ENCODE results near the gene CALY.
"Not testable (repeated sequence)": the region's sequence is repeated elsewhere in the genome, so short reads cannot be mapped to it uniquely, and the experiment has no call there.

CALY gene, protein sequence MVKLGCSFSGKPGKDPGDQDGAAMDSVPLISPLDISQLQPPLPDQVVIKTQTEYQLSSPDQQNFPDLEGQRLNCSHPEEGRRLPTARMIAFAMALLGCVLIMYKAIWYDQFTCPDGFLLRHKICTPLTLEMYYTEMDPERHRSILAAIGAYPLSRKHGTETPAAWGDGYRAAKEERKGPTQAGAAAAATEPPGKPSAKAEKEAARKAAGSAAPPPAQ

DNA sequence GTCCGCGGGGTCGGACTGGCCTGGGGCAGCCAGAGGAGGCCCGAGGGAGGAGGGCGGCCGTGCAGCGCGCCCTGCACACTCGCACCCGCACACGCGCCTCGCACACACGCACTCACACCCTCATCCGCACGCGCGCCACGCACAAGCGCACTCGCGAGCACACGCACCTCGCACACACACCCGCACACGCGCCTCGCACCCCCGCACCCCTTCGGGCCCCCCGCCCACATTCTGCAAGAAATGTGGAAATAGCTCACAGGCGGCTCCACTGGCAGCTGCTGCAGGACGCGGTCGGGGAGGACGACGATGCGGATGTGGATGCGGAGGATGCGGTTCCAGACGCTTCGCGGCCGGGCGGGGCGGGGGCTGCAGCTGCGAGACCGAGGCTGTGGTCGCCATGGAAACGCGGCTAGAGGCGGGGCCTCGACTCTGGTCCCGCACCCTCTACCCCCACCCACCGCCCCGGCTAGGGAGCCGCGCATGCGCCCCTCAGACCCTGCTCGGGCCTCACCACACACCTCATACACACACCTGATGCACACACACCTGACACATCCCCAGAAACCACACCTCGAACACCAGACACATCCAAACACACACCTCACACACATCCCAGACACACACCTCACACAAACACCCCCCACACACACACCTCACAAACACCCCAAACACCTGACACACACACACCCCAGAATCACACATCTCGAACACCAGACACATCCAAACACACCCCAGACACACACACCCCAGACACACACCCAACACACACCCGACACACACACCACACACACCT is at the start of gene CALY:
Gene CALY, minus strand, starts transcription at position 320 of the 793 bp plus-strand sequence. CDS start 7,907 bp downstream, outside the sequence.
- peak; percentile 59 for DNase-seq

DNA sequence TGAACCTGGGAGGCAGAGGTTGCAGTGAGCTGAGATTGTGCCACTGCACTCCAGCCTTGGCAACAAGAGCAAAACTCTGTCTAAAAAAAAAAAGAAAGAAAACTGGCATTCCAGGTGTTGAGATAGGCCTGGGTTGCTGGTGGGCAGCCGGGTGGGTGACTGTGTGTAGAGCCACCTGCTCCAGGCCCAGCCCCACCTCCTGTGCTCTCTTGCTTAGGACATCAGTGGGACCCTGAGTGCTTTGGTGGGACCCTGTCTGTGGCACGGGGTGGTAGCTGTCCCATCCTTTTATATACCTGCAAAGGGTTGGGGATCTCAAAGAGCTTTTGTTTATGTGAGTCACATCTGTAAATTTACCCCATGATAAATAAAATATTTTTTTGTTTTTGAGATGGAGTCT is 48.5 kb upstream of the CALY start:
- DNase-seq, result no peak

DNA sequence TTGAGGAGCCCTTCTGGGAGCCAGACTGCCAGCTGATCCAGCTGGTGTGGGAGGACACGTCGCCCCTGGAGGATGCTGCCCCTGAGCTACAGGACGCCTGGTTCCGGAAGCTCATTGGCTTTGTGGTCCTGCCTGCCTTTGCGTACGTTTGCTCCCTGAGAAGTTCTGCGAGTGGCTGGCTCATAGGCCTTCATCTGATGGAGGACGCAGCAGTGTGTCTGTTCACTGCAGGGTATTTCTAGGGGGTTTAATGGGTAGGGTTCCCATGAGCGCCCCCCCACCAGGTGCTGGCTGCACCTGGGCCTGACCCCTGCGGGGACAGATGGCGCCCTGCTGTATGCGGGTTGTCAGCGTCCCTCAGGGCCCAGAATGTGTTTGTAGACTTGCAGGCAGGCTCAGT is 47.4 kb upstream of the CALY start:
- DNase-seq, result no peak

DNA sequence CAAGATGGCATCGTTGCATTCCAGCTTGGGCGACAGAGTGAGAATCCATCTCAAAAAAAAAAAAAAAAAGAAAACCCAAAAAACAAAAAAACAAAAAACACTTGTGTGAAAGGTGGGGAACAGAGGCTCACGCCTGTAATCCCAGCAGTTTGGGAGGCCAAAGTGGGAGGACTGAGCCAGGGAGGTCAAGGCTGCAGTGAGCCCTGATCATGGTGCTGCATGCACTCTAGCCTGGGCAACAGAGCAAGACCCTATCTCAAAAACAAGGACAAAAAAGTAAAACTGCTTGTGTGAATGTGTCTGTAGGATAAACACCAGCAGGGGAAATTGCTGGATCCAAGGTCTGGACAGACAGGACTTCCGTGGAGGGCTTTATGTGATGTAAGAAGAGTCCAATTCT is 46.9 kb upstream of the CALY start:
- DNase-seq, result no peak

DNA sequence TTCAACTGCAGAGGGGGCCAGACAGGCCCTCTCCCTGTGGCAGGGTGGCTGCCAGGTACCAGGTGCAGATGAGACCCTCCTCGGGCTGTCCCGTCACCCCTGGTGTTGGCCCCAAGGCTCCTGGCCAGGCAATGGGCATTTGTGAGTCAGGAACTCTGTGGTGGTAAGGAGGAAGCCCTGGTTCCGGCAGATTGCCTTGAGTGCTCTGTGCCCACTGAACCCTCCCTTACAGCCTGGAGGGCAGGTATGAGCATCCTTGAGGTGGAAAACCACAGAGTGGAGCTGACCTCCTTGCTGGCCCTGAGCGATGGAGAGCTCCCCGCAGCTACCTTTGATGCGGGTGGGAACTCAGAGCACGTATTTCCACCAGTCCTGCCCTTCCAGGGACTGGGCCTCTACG is 44.3 kb upstream of the CALY start:
- DNase-seq, result no peak

DNA sequence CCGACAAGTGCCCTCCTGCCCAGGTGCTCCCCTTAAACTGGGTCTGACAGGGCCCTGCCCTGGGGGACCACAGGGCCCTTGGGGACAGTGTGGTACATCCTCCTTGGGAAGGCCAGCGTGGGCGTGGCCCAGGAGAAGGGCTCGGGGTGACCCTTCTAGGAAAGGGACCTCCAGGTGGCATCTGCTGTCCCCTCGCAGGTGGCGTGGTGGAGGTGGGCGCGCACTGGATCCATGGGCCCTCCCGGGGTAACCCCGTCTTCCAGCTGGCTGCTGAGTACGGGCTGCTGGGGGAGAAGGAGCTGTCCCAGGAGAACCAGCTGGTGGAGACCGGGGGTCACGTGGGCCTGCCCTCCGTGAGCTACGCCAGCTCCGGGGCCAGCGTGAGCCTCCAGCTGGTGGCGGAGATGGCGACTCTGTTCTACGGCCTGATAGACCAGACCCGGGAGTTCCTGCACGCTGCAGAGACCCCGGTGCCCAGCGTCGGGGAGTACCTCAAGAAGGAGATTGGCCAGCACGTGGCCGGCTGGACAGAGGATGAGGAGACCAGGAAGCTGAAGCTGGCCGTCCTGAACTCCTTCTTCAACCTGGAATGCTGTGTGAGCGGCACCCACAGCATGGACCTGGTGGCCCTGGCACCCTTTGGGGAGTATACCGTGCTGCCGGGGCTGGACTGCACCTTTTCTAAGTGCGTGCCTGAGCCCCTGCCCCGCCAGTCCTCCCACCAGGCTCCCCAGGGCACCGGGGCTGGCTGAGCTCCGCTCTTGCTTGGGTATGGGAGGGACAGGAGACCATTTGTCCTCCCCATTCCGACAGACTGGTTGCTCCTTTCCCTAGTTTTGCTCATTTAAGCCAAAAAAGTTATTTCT is 43.3 kb upstream of the CALY start:
- no peak for DNase-seq

DNA sequence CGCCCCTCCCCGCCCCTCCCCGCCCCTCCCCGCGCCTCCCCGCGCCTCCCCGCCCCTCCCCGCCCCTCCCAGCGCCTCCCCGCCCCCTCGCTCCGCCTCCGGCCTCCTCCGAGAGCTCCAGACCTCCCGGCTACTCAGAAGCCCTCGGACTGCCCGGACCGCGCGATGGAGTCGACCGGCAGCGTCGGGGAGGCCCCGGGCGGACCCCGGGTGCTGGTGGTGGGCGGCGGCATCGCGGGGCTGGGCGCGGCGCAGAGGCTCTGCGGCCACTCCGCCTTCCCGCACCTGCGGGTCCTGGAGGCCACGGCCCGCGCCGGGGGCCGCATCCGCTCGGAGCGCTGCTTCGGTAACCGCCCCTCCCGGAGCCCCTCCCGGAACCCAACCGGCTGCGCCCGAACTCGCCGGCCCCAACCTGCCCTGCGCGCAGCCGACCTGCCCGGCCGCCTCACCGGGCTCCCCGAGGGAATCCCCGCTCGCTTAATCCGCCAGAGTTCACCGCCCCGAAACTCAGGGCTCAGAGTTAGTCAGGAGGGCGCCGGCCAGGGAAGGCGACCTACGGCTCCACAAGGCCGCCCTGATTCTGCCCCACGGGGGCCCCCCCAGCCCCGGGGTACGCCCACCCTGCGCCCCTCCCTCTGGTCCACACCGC is 42.6 kb upstream of the CALY start, which contains the start of gene PAOX:
Gene PAOX, plus strand, starts transcription at position 111 of the 649 bp plus-strand sequence. Its CDS starts 55 bp downstream, at position 166.
- DNase-seq, result peak; percentile 62

DNA sequence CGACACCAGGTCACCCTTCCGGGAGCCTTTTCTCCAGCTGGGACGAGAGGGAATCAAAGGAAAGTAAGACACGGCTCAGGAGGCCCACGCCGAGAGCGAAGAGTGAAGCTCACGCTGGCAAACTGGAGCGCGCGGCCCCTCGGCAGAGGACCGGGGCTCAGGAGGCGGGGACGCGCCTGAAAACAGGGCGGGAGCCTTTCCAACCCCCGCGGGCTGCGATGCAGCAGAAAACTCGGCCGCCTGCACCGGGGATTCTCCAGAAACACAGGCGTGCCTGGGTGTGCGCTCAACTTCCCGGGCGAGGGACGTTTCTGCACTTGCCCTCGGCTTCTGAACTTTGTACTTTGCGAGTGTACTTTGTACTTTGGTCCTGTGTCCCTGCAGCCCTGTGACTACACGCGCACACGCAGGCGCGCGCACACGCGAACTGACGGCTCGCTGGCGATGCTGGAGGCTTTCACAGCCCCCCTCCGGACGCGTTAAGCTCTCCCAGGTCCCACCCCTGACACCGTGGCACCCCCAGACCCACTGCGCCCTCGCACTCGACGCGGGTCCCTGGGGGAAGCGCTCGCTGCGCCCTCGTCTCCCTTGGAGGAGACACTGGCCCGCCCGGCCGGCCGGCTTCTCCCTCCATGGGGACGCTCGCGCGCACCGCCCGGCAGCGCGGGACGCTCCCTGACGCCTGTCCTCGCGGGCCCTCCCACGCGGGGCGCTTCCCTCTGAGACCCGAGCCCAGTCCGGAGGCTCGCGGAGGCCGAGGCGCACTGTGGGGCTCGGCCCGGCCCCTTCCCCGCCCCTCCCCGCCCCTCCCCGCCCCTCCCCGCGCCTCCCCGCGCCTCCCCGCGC is 41.8 kb upstream of the CALY start:
- DNase-seq, result peak; percentile 51

DNA sequence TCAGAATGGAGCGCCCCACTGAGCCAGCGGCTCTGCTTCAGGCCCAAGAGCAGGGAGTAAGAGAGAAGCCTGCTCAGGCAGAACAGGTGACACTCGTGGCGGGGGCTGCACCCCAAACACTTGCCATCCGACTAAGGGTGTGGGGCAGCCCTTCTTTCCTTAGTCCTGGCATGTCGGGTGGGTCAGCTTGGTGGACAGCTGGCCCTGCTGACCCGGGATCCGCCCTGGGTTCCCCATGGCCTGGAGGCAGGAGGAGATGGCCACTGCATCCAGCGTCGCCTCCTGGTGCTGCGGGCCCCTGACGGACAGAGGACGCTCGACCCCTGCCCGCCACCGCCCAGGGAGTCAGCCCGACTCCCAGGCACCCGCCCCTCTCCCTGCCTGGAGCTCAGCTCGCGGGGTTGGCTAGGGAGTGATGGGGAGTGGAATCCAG is 41.1 kb upstream of the CALY start:
- DNase-seq, result no peak

DNA sequence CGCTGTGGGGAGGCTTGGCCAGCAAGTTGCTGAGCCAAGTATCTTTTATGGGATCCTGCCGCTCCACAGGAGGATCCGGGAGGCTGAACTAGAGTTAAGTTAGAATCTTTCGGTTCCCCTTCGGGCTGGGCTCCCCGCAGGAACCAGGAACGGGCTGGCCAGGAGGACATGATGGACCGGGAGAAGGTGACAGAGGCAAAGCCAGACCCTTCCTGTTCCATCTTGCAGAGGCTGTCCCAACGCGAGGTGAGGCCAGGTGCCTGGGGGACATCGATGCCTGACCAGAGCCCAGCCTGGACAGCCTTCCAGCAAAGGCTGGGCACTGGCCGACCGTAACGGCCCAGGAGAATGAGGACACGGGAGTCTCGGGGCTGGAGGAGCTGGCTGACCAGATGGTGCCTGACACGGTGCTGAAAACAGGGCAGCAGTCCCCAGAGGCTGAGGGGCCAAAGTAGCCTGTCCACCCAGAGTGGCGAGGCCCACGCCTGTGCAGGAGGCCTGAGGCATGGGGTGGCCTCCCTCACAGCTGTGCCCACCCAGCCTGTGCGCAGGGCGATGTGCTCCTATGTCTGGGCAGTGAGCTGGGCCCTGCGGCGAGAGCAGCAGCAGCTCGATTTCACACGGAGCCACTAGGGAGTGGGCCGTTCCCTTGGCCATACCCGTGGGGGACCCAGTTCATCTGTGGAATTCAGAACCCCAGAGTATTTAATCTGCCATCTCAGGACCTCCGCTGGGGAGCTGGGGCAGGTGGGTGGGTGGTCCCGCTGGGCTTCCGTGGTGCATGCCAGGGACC is 40.5 kb upstream of the CALY start:
- DNase-seq, result no peak

DNA sequence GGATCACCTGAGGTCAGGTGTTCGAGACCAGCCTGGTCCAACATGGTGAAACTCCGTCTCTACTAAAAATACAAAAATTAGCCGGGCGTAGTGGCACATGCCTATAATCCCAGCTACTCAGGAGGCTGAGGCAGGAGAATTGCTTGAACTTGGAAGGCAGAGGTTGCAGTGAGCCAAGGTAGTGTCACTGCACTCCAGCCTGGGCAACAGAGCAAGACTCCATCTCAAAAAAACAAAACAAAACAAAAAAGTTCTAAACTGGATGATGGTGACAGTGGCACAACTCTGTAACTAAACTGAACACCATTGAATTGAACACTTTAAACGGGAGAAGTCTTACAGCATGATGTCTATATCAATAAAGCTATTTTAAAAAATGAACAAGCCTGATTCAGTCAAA is 39.5 kb upstream of the CALY start:
- not testable (repeated sequence) for DNase-seq

DNA sequence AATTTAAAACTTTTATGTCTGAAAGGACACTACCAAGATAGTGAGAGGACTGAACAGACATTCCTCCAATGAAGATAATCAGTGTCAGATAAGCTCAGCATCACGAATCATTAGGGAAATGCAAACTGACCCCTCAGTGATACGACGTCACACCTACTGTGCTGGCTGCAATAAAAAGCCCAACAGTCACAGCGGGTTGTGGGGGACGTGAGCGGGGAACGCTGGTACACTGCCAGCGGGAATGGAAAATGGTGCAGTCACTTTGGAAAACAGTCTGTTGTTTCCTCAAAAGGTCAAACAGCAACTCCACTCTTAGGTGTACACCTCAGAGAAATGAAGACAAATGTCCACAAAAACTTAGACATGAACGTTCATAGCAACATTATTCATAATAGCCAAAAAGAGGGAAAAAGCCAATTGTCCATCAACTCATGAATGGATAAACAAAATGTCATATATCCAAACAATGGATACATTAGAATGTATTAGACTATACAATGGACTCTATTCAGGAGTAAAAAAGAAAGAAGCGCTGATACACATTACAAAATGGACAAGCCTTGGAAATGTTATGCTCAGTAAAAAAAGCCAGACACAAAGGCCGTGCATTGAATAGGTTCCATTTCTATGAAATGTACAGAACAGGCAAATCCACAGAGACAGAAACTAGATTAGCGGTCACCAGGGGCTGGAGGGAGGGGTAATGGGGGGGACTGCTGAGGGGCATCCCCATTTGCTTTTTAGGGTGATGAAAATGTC is 38.8 kb upstream of the CALY start:
- DNase-seq, result no peak

DNA sequence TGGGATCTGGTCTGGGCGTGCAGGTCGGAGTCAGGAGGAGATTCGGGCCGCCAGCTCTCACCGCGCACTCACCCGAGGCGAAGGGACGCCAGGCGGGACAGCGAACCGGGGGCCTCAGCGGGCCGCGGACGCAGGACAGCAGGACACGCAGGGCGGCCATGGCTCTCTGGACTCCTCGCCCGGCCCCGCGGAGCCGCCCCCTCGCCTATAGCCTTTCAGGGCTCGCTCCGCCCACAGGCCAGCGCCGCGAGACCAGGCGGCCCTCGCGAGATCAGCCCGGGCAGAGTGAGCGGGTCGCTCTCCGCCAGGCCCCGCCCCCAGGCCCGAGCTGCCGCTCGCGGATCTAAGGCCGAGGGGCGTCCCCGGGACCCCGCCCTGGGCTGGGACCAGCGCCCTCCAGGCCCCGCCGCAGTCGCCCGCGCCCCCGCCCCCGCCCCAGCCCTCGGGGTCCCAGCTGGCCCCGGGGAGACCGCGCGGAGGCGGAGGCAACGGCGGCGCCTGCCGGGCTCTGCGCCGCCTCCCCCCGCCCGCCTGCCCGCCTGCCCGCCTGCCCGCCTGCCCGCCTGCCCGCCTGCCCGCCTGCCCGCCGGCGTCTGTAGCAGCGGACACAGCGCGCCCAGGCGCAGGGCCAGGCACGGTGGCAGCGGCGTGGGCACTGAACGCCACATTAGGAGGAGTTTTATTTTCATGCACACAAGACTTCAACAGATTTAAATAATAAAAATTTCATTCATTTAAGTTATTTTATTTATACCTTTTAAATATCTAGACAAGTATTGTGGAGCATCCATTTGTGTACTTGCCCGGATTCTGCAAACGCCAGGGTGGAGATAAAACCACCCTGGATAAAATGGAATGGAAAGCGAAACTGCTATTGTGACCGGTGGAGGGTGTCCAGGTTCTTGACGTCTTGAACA is 36.7 kb upstream of the CALY start, which contains the start of gene ECHS1:
Gene ECHS1, minus strand, starts transcription at position 181 of the 917 bp plus-strand sequence. Its CDS starts 21 bp downstream, at position 160.
- DNase-seq, result peak; percentile 95

DNA sequence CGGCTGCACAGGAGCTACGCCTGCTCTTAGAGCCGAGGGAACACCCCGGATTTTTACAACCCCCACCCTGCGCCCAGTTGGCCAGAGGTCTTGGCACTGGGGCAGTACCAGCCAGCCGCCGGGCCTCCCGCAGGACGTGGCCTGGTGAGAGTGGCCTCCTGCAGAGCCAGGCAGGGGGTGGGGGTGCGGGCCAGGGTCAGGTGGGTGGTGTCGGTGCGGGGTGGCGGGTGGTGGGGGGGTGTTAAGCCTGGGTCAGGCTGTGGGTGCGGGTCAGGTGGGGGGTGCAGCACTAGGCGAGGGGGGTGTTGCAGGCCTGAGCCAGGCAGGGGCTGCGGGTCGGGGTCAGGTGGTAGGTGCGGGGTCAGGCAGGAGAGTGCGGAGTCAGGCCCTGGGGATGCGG is 35.8 kb upstream of the CALY start:
- DNase-seq, result no peak

DNA sequence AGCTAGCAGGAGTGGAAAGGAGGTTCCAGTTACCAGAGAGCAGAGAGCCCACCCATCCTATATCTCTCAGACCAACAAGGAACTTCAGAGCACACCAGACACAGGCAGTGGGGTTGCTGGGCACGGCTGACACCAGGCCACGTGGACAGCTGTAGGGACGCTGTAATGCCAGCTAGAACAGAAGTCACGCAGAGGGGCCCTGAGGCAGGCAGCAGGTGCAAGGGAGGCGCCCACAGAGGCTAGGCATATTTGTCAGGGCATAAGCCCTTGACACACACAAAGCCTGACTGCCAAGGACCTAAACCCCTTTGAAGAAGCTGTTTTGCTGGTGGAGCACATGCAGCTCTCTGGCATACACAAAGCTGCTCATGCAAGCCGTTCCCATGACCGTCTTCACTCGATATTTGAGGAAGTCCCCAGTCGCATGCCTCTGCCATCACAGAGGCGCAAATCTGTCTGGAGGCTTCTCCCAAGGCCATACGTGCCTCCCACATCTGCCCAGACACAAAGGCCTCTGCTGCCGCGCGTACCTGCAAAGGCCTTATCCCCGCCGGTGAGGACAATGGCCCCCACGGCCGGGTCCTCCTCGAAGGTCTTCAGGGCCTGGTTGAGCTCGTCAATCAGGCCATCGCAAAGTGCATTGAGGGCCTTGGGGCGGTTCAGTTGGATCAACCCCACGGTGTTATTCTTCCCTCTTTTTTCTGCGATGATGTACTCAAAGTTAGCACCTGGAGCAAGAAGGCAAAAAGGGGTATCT is 33.5 kb upstream of the CALY start:
- no peak for DNase-seq

DNA sequence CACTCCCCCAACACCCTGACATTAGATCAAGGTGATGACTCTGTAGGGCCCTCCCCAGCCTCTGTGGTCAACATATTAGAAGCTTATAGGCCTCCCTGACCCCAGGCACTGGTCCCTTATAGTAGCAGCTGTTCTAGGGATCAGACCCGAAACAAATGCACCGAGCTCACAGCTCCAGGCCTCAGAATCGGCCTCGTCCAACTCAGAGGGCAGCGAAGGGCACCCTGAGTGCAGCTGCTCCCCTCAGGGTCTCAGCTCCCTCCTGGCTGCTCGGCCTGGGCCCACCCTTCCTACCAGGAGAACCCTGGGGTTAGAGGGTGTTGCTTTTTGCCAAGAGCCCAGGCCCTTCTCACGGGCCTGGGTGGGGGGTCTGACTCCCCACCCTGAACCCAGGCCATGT is 31.5 kb upstream of the CALY start:
- no peak for DNase-seq

DNA sequence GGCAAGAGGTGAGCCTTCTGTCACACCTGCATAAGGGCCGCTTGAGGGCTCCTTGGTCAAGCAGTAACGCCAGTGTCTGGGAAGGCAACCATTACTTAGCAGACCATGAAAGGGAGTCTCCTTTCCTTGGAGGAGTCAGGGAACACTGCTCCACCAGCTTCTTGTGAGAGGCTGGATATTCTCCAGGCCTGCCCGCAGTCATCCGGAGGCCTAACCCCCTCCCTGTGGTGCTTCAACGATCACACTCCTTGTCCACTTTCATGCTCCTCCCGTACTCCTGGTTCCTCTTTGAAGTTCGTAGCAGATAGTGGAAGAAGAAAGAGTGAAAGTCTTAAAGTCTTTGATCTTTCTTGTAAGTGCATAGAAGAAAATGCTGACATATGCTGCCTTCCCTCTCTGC is 30.8 kb upstream of the CALY start:
- DNase-seq, result not testable (repeated sequence)

DNA sequence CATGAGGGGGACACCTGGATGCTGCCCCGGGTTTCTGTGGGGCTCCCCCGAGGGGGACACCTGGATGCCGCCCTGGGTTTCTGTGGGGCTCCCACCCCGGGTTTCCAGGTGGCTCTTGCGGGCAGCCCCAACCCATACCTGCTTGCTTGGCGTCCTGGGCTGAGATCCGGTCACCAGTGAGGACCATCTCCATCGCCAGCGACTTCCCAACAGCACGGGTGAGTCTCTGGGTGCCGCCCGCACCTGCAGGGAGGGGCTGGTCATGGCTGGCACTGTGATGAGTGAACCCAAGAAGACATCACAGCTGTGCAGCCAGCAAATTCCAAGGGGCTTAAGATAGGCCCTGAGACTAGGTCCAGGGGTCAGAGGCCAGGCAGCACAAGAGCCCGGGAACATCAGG is 30.1 kb upstream of the CALY start:
- DNase-seq, result no peak

All from stimulated activated CD4-positive, alpha-beta T cell treated with anti-CD3 and anti-CD28 coated beads, Interleukin-12 subunit alpha, Interleukin-12 subunit beta, amount 100 ng/mL, for 4 hours (primary cell).